HG03457 (cell line): ENCODE measurements around the gene ALDH16A1.

Source experiments
- ATAC-seq: cut with Tn5 transposase; IDR thresholded peaks from one replicate; pipeline ENCODE4 v1.9.1; 2021; ENCODE audit warnings: moderate number of reproducible peaks; ENCODE audit not compliant: unreplicated experiment

ALDH16A1 gene

GRCh38 chr19:49507803-49508494 is 54.9 kb downstream of the ALDH16A1 start:
- no peak for ATAC-seq

- ATAC-seq: no peak
Observed at GRCh38 chr19:49512970-49513745, 60.1 kb downstream of the ALDH16A1 start.

- ATAC-seq: no peak
Observed at GRCh38 chr19:49513746-49514118, 60.7 kb downstream of the ALDH16A1 start.

GRCh38 chr19:49514151-49514550 is 61.1 kb downstream of the ALDH16A1 start:
- no peak for ATAC-seq

- no peak for ATAC-seq
Observed at GRCh38 chr19:49515767-49516166, 62.7 kb downstream of the ALDH16A1 start.

GRCh38 chr19:49518033-49518432 is 65.0 kb downstream of the ALDH16A1 start:
- no peak for ATAC-seq
